ENCODE measurements around the gene AGPAT3.

GRCh38 chr21:43942621-43943020, 77.6 kb downstream of the AGPAT3 start:
- TF ChIP-seq CTCF (IDR thresholded peaks at IDR 0.05 in 2 of 3, conservative IDR thresholded peaks at IDR 0.05 in 1 of 3; ENCODE audit: control insufficient read depth in 2 of 3, extremely low read depth in 1 of 3, insufficient read depth in 1 of 3, low read depth in 3 of 3, low read length in 3 of 3): no peak
- TF ChIP-seq ZBTB33 (IDR thresholded peaks at IDR 0.05): no peak
- no peak for TF ChIP-seq PAX8 (IDR thresholded peaks at IDR 0.05)
- TF ChIP-seq POLR2AphosphoS5 (IDR thresholded peaks at IDR 0.05; ENCODE audit: low read length): no peak
- TF ChIP-seq POU2F2 (IDR thresholded peaks at IDR 0.05; ENCODE audit: borderline replicate concordance, low read depth, low read length): no peak
- TF ChIP-seq MAX (IDR thresholded peaks at IDR 0.05; ENCODE audit: low read depth, low read length): no peak
